ENCODE measurements around the gene LMBR1.

- TF ChIP-seq CTCF (IDR thresholded peaks at IDR 0.05): no peak
- TF ChIP-seq POLR2A (IDR thresholded peaks at IDR 0.05): no peak
These were observed 34.8 kb upstream of the LMBR1 start for GRCh38 chr7:156927571-156928405.

All from testis (tissue), 2 donors.